ENCODE measurements around the gene VLDLR. TPM values are rescaled to one million over a fixed set of nuclear protein-coding genes. Genes with fewer than 3 reads are reported as not detected.
A peak's percentile ranks its signal among the peaks of the same experiment; 100 is the strongest.

The VLDLR gene
- total and polyA plus RNA-seq, 2 donors (not counting 1 experiment from before 2014, with no cell fraction given): 11.9 to 26.3 TPM

- H3K36me3 ChIP-seq (ENCODE audit: control insufficient read depth, insufficient read depth, low read length): no peaks in the 10 kb centered on the region
- H3K4me3 ChIP-seq (replicated peaks in 1 of 4; ENCODE audit: control extremely low read depth in 1 of 4, insufficient read depth in 1 of 4, low read depth in 3 of 4, low read length in 4 of 4): no peak overlapping the region
- no peak for TF ChIP-seq CTCF (conservative IDR thresholded peaks at IDR 0.05 in 1 of 2, IDR thresholded peaks at IDR 0.05 in 1 of 2; ENCODE audit: low read depth in 1 of 2, low read length in 2 of 2)
- TF ChIP-seq EZH2 (IDR thresholded peaks at IDR 0.05; ENCODE audit: low read length, missing control alignments): no peak
- no peaks in the 10 kb centered on the region for H3K9me3 ChIP-seq (ENCODE audit: control insufficient read depth, insufficient read depth, low read depth, low read length)
- H2AFZ ChIP-seq (ENCODE audit: low read length): no peak overlapping the region
- H3K27ac ChIP-seq (ENCODE audit: insufficient read depth, low read length): no peak overlapping the region
- no peaks in the 10 kb centered on the region for H4K20me1 ChIP-seq (ENCODE audit: control insufficient read depth, extremely low read depth, insufficient read depth, low read length)
- no peak overlapping the region for H3K4me2 ChIP-seq (ENCODE audit: extremely low read depth, insufficient read depth, low read length)
- H3K9ac ChIP-seq (ENCODE audit: insufficient read depth, low read length): no peak overlapping the region
- no peaks in the 10 kb centered on the region for H3K27me3 ChIP-seq (ENCODE audit: control insufficient read depth, insufficient read depth, low read length)
- H3K4me1 ChIP-seq (ENCODE audit: control insufficient read depth, extremely low read depth, insufficient read depth, low read length): no peaks in the 10 kb centered on the region
- no peaks in the 10 kb centered on the region for H3K79me2 ChIP-seq (ENCODE audit: control insufficient read depth, insufficient read depth, low read length)
- DNase-seq (ENCODE audit: low read depth in 2 of 2): peak in 1 of 2 donors; percentile 32
Measured at GRCh38 chr9:2610985-2611384, 10.6 kb upstream of the VLDLR start.

GRCh38 chr9:2611961-2612360 is 9.6 kb upstream of the VLDLR start:
- no peak overlapping the region for H3K4me2 ChIP-seq (ENCODE audit: extremely low read depth, insufficient read depth, low read length)
- no peaks in the 10 kb centered on the region for H3K27me3 ChIP-seq (ENCODE audit: control insufficient read depth, insufficient read depth, low read length)
- no peak overlapping the region for H3K27ac ChIP-seq (ENCODE audit: insufficient read depth, low read length)
- DNase-seq (ENCODE audit: low read depth in 2 of 2): no peak
- no peaks in the 10 kb centered on the region for H3K9me3 ChIP-seq (ENCODE audit: control insufficient read depth, insufficient read depth, low read depth, low read length)
- H3K4me3 ChIP-seq (replicated peaks in 1 of 4; ENCODE audit: control extremely low read depth in 1 of 4, insufficient read depth in 1 of 4, low read depth in 3 of 4, low read length in 4 of 4): no peak overlapping the region
- TF ChIP-seq CTCF (conservative IDR thresholded peaks at IDR 0.05 in 1 of 2, IDR thresholded peaks at IDR 0.05 in 1 of 2; ENCODE audit: low read depth in 1 of 2, low read length in 2 of 2): no peak
- TF ChIP-seq EZH2 (IDR thresholded peaks at IDR 0.05; ENCODE audit: low read length, missing control alignments): no peak
- no peaks in the 10 kb centered on the region for H4K20me1 ChIP-seq (ENCODE audit: control insufficient read depth, extremely low read depth, insufficient read depth, low read length)
- H3K36me3 ChIP-seq (ENCODE audit: control insufficient read depth, insufficient read depth, low read length): no peaks in the 10 kb centered on the region
- H3K79me2 ChIP-seq (ENCODE audit: control insufficient read depth, insufficient read depth, low read length): no peaks in the 10 kb centered on the region
- no peaks in the 10 kb centered on the region for H3K4me1 ChIP-seq (ENCODE audit: control insufficient read depth, extremely low read depth, insufficient read depth, low read length)
- H2AFZ ChIP-seq (ENCODE audit: low read length): no peak overlapping the region
- H3K9ac ChIP-seq (ENCODE audit: insufficient read depth, low read length): no peak overlapping the region

GRCh38 chr9:2613730-2614271 is 7.8 kb upstream of the VLDLR start:
- Histone ChIP-seq H3K9me3 (ENCODE audit: control insufficient read depth, insufficient read depth, low read depth, low read length) (no peaks in the 10 kb centered on the region), H2AFZ (ENCODE audit: low read length) (no peak overlapping the region), H3K4me2 (ENCODE audit: extremely low read depth, insufficient read depth, low read length) (no peak overlapping the region), H4K20me1 (ENCODE audit: control insufficient read depth, extremely low read depth, insufficient read depth, low read length) (no peaks in the 10 kb centered on the region), H3K27me3 (ENCODE audit: control insufficient read depth, insufficient read depth, low read length) (no peaks in the 10 kb centered on the region), H3K4me3 (replicated peaks in 1 of 4; ENCODE audit: control extremely low read depth in 1 of 4, insufficient read depth in 1 of 4, low read depth in 3 of 4, low read length in 4 of 4) (no peak overlapping the region), H3K27ac (ENCODE audit: insufficient read depth, low read length) (no peak overlapping the region), H3K36me3 (ENCODE audit: control insufficient read depth, insufficient read depth, low read length) (no peaks in the 10 kb centered on the region), H3K9ac (ENCODE audit: insufficient read depth, low read length) (no peak overlapping the region), H3K79me2 (ENCODE audit: control insufficient read depth, insufficient read depth, low read length) (no peaks in the 10 kb centered on the region), H3K4me1 (ENCODE audit: control insufficient read depth, extremely low read depth, insufficient read depth, low read length) (no peaks in the 10 kb centered on the region)
- no peak for DNase-seq (ENCODE audit: low read depth in 2 of 2)
- TF ChIP-seq CTCF (conservative IDR thresholded peaks at IDR 0.05 in 1 of 2, IDR thresholded peaks at IDR 0.05 in 1 of 2; ENCODE audit: low read depth in 1 of 2, low read length in 2 of 2) (no peak), EZH2 (IDR thresholded peaks at IDR 0.05; ENCODE audit: low read length, missing control alignments) (no peak)

Measured in fibroblast of lung (primary cell).